ENCODE measurements around the gene GRIA3.

DNA sequence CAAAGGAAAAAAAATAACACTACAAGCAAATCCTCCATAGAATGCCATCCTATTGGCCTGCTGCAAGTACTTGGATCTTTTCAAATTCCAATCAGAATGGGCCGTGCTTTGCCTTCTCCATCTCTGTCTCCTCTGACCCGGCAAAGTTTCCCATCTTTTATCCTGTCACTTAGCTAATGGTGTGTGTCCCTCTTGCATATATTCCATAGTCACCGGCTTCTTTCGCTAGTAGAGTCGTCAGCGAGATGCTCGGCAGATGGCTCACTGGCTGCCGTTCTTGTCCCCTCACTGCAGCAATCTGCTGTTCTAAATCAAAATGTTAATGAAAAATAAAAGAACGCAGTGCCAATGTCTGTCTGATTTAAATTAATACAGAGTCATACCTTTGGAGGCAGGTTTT, 22.1 kb downstream of the GRIA3 start:
- no peak for TF ChIP-seq HDGF (IDR thresholded peaks at IDR 0.05)
- TF ChIP-seq, protein P1, sequence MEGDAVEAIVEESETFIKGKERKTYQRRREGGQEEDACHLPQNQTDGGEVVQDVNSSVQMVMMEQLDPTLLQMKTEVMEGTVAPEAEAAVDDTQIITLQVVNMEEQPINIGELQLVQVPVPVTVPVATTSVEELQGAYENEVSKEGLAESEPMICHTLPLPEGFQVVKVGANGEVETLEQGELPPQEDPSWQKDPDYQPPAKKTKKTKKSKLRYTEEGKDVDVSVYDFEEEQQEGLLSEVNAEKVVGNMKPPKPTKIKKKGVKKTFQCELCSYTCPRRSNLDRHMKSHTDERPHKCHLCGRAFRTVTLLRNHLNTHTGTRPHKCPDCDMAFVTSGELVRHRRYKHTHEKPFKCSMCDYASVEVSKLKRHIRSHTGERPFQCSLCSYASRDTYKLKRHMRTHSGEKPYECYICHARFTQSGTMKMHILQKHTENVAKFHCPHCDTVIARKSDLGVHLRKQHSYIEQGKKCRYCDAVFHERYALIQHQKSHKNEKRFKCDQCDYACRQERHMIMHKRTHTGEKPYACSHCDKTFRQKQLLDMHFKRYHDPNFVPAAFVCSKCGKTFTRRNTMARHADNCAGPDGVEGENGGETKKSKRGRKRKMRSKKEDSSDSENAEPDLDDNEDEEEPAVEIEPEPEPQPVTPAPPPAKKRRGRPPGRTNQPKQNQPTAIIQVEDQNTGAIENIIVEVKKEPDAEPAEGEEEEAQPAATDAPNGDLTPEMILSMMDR (IDR thresholded peaks at IDR 0.05 in 2 of 3, conservative IDR thresholded peaks at IDR 0.05 in 1 of 3; ENCODE audit: control insufficient read depth in 2 of 3, extremely low read depth in 1 of 3, insufficient read depth in 1 of 3, low read depth in 3 of 3, low read length in 3 of 3), result no peak
- no peak for TF ChIP-seq CEBPB (IDR thresholded peaks at IDR 0.05; ENCODE audit: borderline replicate concordance in 1 of 2, low read depth in 2 of 2, low read length in 2 of 2)
